H1 (cell line): Measurements from ENCODE around the gene RTL5. TPM values are rescaled to one million over a fixed set of nuclear protein-coding genes. Genes with fewer than 3 reads are reported as not detected.

Source experiments
- CTCF ChIA-PET: fragments of 300-600 bp; sonication (Branson Sonifier 250); formaldehyde crosslinking; loops from one replicate; lab custom pipeline; 2021; ENCODE audit not compliant: partially characterized antibody; lab: Charles Lee
- POLR2A ChIA-PET: fragments of 300-600 bp; sonication (Branson Sonifier 250); formaldehyde crosslinking; loops from one replicate; lab custom pipeline; 2021; ENCODE audit warnings: inconsistent platforms; ENCODE audit not compliant: partially characterized antibody; lab: Charles Lee
- DNase-seq, 2 experiments: peaks; one replicate each; pipeline versions ENCODE4 v3.0.0 to v3.0.0-alpha.2; 2010 to 2022; ENCODE audit warnings: low spot score in 2 of 2, low read depth in 1 of 2, mixed read lengths in 1 of 2
- FAIRE-seq: peaks from 2 replicates; lab custom pipeline; 2011; peaks lifted over from hg19 to GRCh38; lab: Jason Lieb, UNC
- H2AFZ ChIP-seq: 2 replicates; pipeline ENCODE4 v1.8.1; 2012; ENCODE audit warnings: low read length, inconsistent platforms
- H2AK5ac ChIP-seq: 2 replicates; pipeline ENCODE4 v1.6.1; 2013; ENCODE audit warnings: low read depth, low read length
- H2BK120ac ChIP-seq: replicated peaks from 2 replicates; pipeline ENCODE3; 2013; ENCODE audit warnings: low read depth, low read length, inconsistent platforms
- H2BK12ac ChIP-seq: 2 replicates; pipeline ENCODE4 v1.6.1; 2013; ENCODE audit warnings: low read depth, low read length
- H2BK15ac ChIP-seq: 2 replicates; pipeline ENCODE4 v1.6.1; 2013; ENCODE audit warnings: low read length
- H2BK20ac ChIP-seq: 2 replicates; pipeline ENCODE4 v1.6.1; 2013; ENCODE audit warnings: low read length
- H2BK5ac ChIP-seq: 2 replicates; pipeline ENCODE4 v1.6.1; 2013; ENCODE audit warnings: low read depth, low read length
- H3K14ac ChIP-seq: 2 replicates; pipeline ENCODE4 v1.6.1; 2013; ENCODE audit warnings: inconsistent platforms; ENCODE audit not compliant: insufficient read length
- H3K18ac ChIP-seq: 2 replicates; pipeline ENCODE4 v1.6.1; 2013; ENCODE audit warnings: low read length; ENCODE audit errors: extremely low read depth
- H3K23ac ChIP-seq: 2 replicates; pipeline ENCODE4 v1.6.1; 2013; ENCODE audit warnings: inconsistent platforms; ENCODE audit not compliant: insufficient read length
- H3K23me2 ChIP-seq: 2 replicates; pipeline ENCODE4 v1.6.1; 2013; ENCODE audit warnings: low read depth, low read length
- H3K27ac ChIP-seq: 2 replicates; pipeline ENCODE4 v1.6.1; 2011; ENCODE audit warnings: low read depth, low read length, inconsistent platforms
- H3K27me3 ChIP-seq, 4 experiments: replicated peaks in 1 of 4; 1 replicate in 1 of 4; 2 replicates in 3 of 4; pipeline versions ENCODE4 v1.6.1 to v1.8.1; 2011 to 2013; ENCODE audit warnings: low read length in 3 of 4, mild to moderate bottlenecking in 3 of 4, inconsistent platforms in 2 of 4, mixed read lengths in 2 of 4, moderate library complexity in 1 of 4; ENCODE audit not compliant: control insufficient read depth in 3 of 4, insufficient read depth in 3 of 4; ENCODE audit errors: extremely low read depth in 1 of 4
- H3K36me3 ChIP-seq, 4 experiments: 2 replicates each; pipeline versions ENCODE4 v1.6.1 to v1.8.1; 2011 to 2013; ENCODE audit warnings: mild to moderate bottlenecking in 4 of 4, low read length in 3 of 4, moderate library complexity in 2 of 4, control low read depth in 1 of 4, inconsistent platforms in 1 of 4; ENCODE audit not compliant: insufficient read depth in 4 of 4, control insufficient read depth in 2 of 4
- H3K4ac ChIP-seq: replicated peaks from 2 replicates; pipeline ENCODE3; 2013; ENCODE audit warnings: low read length, low read depth, mixed read lengths, inconsistent platforms; ENCODE audit not compliant: insufficient read length
- H3K4me1 ChIP-seq, 4 experiments: replicated peaks in 1 of 4; 1 replicate in 1 of 4; 2 replicates in 3 of 4; pipeline versions ENCODE4 v1.6.1 to v1.8.1; 2011 to 2013; ENCODE audit warnings: low read length in 3 of 4, inconsistent platforms in 2 of 4, mixed read lengths in 1 of 4; ENCODE audit not compliant: insufficient read depth in 4 of 4, control insufficient read depth in 3 of 4
- H3K4me2 ChIP-seq, 2 experiments: 2 replicates each; pipeline versions ENCODE4 v1.6.1 to v1.8.1; 2011 to 2013; ENCODE audit warnings: low read depth in 2 of 2, low read length in 2 of 2, control low read depth in 1 of 2, inconsistent platforms in 1 of 2, mild to moderate bottlenecking in 1 of 2; ENCODE audit not compliant: insufficient read depth in 1 of 2
- H3K4me3 ChIP-seq, 4 experiments: fragments of 200-600, 300-600 bp in 1 of 4; sonication (generic), shearing (Covaris generic), sonication (Bioruptor Twin) in 1 of 4; 2 replicates each; pipeline versions ENCODE4 v1.5.1 to v1.8.1; 2011 to 2016; ENCODE audit warnings: low read length in 4 of 4, low read depth in 3 of 4, control low read depth in 2 of 4, inconsistent platforms in 2 of 4, mild to moderate bottlenecking in 2 of 4, mixed read lengths in 1 of 4, moderate library complexity in 1 of 4; ENCODE audit not compliant: insufficient read depth in 2 of 4; ENCODE audit errors: extremely low read depth in 1 of 4
- H3K56ac ChIP-seq: replicated peaks from 2 replicates; pipeline ENCODE3; 2013; ENCODE audit warnings: low read depth, mild to moderate bottlenecking, mixed read lengths, low read length, inconsistent platforms; ENCODE audit not compliant: insufficient read length
- H3K79me1 ChIP-seq: 2 replicates; pipeline ENCODE4 v1.6.1; 2013; ENCODE audit warnings: low read depth, low read length, control low read depth
- H3K79me2 ChIP-seq, 2 experiments: 2 replicates each; pipeline versions ENCODE4 v1.6.1 to v1.8.1; 2012 to 2013; ENCODE audit warnings: low read length in 2 of 2, mild to moderate bottlenecking in 2 of 2, inconsistent platforms in 1 of 2; ENCODE audit not compliant: insufficient read depth in 2 of 2, control insufficient read depth in 1 of 2
- H3K9ac ChIP-seq, 4 experiments: replicated peaks in 1 of 4; 1 replicate in 1 of 4; 2 replicates in 3 of 4; pipeline versions ENCODE4 v1.6.1 to v1.8.1; 2011 to 2013; ENCODE audit warnings: low read depth in 3 of 4, low read length in 3 of 4, control low read depth in 2 of 4, mild to moderate bottlenecking in 2 of 4, moderate library complexity in 2 of 4, inconsistent platforms in 1 of 4; ENCODE audit errors: extremely low read depth in 1 of 4
- H3K9me3 ChIP-seq, 2 experiments: 2 replicates each; pipeline versions ENCODE4 v1.6.1 to v1.8.1; 2012 to 2013; ENCODE audit warnings: mild to moderate bottlenecking in 2 of 2, moderate library complexity in 2 of 2, control low read depth in 1 of 2, inconsistent platforms in 1 of 2, low read depth in 1 of 2, low read length in 1 of 2, mixed read lengths in 1 of 2; ENCODE audit not compliant: insufficient read depth in 2 of 2
- H4K20me1 ChIP-seq, 2 experiments: replicated peaks in 1 of 2; 2 replicates each; pipeline versions ENCODE3 to v1.8.1; 2011 to 2013; ENCODE audit warnings: inconsistent platforms in 2 of 2, low read length in 2 of 2, mild to moderate bottlenecking in 1 of 2; ENCODE audit not compliant: insufficient read depth in 2 of 2, control insufficient read depth in 1 of 2
- H4K5ac ChIP-seq: 2 replicates; pipeline ENCODE4 v1.6.1; 2013; ENCODE audit warnings: low read length, low read depth, mixed read lengths, inconsistent platforms; ENCODE audit not compliant: insufficient read length
- H4K8ac ChIP-seq: 2 replicates; pipeline ENCODE4 v1.8.0; 2013; ENCODE audit warnings: mild to moderate bottlenecking, moderate library complexity, low read length, inconsistent platforms; ENCODE audit not compliant: insufficient read depth; ENCODE audit errors: extremely low read depth
- H4K91ac ChIP-seq: replicated peaks from 2 replicates; pipeline ENCODE3; 2013; ENCODE audit warnings: low read length, mixed read lengths, inconsistent platforms; ENCODE audit not compliant: insufficient read length
- BRCA1 ChIP-seq: IDR thresholded peaks from 2 replicates; pipeline ENCODE4 v1.6.1; 2012; ENCODE audit warnings: low read depth, low read length, improper control_type of control experiment
- EP300 ChIP-seq, 2 experiments: IDR thresholded peaks; 1 replicate in 1 of 2; 2 replicates in 1 of 2; pipeline ENCODE4 v1.6.1; 2011 to 2012; ENCODE audit warnings: low read depth in 2 of 2, low read length in 2 of 2, mild to moderate bottlenecking in 2 of 2, borderline replicate concordance in 1 of 2, inconsistent platforms in 1 of 2, moderate library complexity in 1 of 2
- JUN ChIP-seq: IDR thresholded peaks from 2 replicates; pipeline ENCODE4 v1.6.1; 2011; ENCODE audit warnings: low read depth, mild to moderate bottlenecking, improper control_type of control experiment, low read length
- MAX ChIP-seq: IDR thresholded peaks from 2 replicates; pipeline ENCODE4 v1.6.1; 2012; ENCODE audit warnings: inconsistent platforms
- SP1 ChIP-seq: IDR thresholded peaks from 2 replicates; pipeline ENCODE4 v1.6.1; 2011; ENCODE audit warnings: low read depth, low read length
- TCF12 ChIP-seq: IDR thresholded peaks from 2 replicates; pipeline ENCODE4 v1.6.1; 2011; ENCODE audit warnings: low read depth, mild to moderate bottlenecking, low read length
- TEAD4 ChIP-seq: IDR thresholded peaks from 2 replicates; pipeline ENCODE4 v1.6.1; 2012; ENCODE audit warnings: low read depth, low read length, inconsistent platforms, mixed read lengths
- USF2 ChIP-seq: IDR thresholded peaks from 2 replicates; pipeline ENCODE4 v1.6.1; 2011; ENCODE audit warnings: low read length, improper control_type of control experiment
- WGBS, 2 experiments: shearing (Covaris generic) in 1 of 2; methylation state at CpG; one replicate each; pipeline versions ENCODE4 v1.1.6 to v1.1.7; 2013 to 2015; ENCODE audit warnings: low lambda C conversion rate in 2 of 2, mixed read lengths in 2 of 2, inconsistent platforms in 1 of 2, low coverage in 1 of 2, missing lambda C conversion rate in 1 of 2; ENCODE audit not compliant: insufficient replicate concordance in 2 of 2, insufficient coverage in 1 of 2, insufficient read length in 1 of 2; ENCODE audit errors: extremely low coverage in 1 of 2, missing lambda C conversion rate in 1 of 2; 5-methylcytosine and 5-hydroxymethylcytosine counted together
- polyA plus RNA-seq, 7 experiments: library from polyadenylated mRNA; depleted of rRNA in 3 of 7; stranded (reverse) in 5 of 7; unstranded in 2 of 7; fragments of >200 nt in 5 of 7; fragments of 200-250 nt in 2 of 7; gene quantifications; 1 replicate in 5 of 7; 2 replicates in 1 of 7; 4 replicates in 1 of 7; pipeline versions ENCODE4 v1.2.1 to v1.2.3, GENCODE V29; 2011 to 2013; ENCODE audit warnings: missing spikeins in 2 of 7, mixed read lengths in 2 of 7
- total RNA-seq: library from RNA; stranded (reverse); fragmentation: NEBNext Ultra II Directional; extraction: Animal tissue kit (Norgen Biotek cat#: 25700); gene quantifications from 2 replicates; pipeline ENCODE4 v1.2.1, GENCODE V29; 2021

RTL5 gene
- total and polyA plus RNA-seq, 2 of the 8 experiments (the other 6 are each of a cell fraction or from before 2014, with no cell fraction given) = 0.57 to 1.9 TPM

GRCh38 chrX:72126048-72126415, 5.7 kb downstream of the RTL5 start:
- H3K4ac ChIP-seq = no peak overlapping the region
- WGBS, 2 experiments = 86% methylated on average over 3 of the region's 3 CpGs; no CpG with 5 or more reads in 1 of the 2 experiments
- H2BK20ac ChIP-seq = no peak overlapping the region
- H3K4me3 ChIP-seq = no peak overlapping the region
- H4K5ac ChIP-seq = no peak overlapping the region
- no peak overlapping the region for H2AK5ac ChIP-seq
- H3K23me2 ChIP-seq = no peaks in the 10 kb centered on the region; the same call in 1 of the 2 replicates
- H3K36me3 ChIP-seq = no peaks in the 10 kb centered on the region
- H2AFZ ChIP-seq = no peak overlapping the region
- H2BK120ac ChIP-seq = peak overlapping the region; percentile 10
- no peak overlapping the region for H3K23ac ChIP-seq
- H3K4me2 ChIP-seq = no peak overlapping the region
- no peak overlapping the region for H3K14ac ChIP-seq
- POLR2A ChIA-PET = interaction anchor here (1.3 kb wide), 1 partner anchor 82 kb away, joined by 3 read pairs; no protein-coding TSS in a partner anchor
- H3K18ac ChIP-seq = no peak overlapping the region
- no peak overlapping the region for H3K56ac ChIP-seq
- no peak overlapping the region for H2BK15ac ChIP-seq
- no peak for TF ChIP-seq USF2
- TF ChIP-seq TCF12 = no peak
- no peak for TF ChIP-seq BRCA1
- no peak for TF ChIP-seq JUN
- TF ChIP-seq MAX = no peak
- TF ChIP-seq TEAD4 = no peak
- TF ChIP-seq EP300 (IDR thresholded peaks at IDR 0.05; ENCODE audit: borderline replicate concordance in 1 of 2, low read depth in 2 of 2, low read length in 2 of 2) = no peak
- TF ChIP-seq SP1 = no peak
- FAIRE-seq = no peak
- no peak overlapping the region; the same call in 1 of the 2 replicates for H2BK5ac ChIP-seq
- DNase-seq = no peak
- no peak overlapping the region for H4K91ac ChIP-seq
- no peaks in the 10 kb centered on the region for H3K79me1 ChIP-seq
- no peak overlapping the region for H4K8ac ChIP-seq
- CTCF ChIA-PET = interaction anchor here (0.7 to 4.2 kb wide), 13 partner anchors 11 to 475 kb away, joined by 3 to 51 read pairs (median 5); no protein-coding TSS in a partner anchor
- peaks cover 0 to 4% of the 10 kb centered on the region in 2 experiments; a peak in 1 of 4 replicates for H3K9me3 ChIP-seq
- H2BK12ac ChIP-seq = no peak overlapping the region
- H4K20me1 ChIP-seq = peaks cover 3 to 4% of the 10 kb centered on the region in 2 experiments
- H3K9ac ChIP-seq = no peak overlapping the region
- peaks cover 12 to 25% (median 21%) of the 10 kb centered on the region in 4 experiments for H3K27me3 ChIP-seq
- peaks cover 6 to 16% (median 11%) of the 10 kb centered on the region in 4 experiments for H3K4me1 ChIP-seq
- no peaks in the 10 kb centered on the region for H3K79me2 ChIP-seq
- H3K27ac ChIP-seq = no peak overlapping the region
